ENCODE measurements around the gene NUB1. TPM values are rescaled to one million over a fixed set of nuclear protein-coding genes. Genes with fewer than 3 reads are reported as not detected.

The NUB1 gene
- polyA plus RNA-seq, 1 of the 3 experiments (the other 2 are of a cell fraction) = 54.0 TPM

- H3K79me2 ChIP-seq (ENCODE audit: insufficient read depth) = no peaks in the 10 kb centered on the region
- H3K4me1 ChIP-seq (ENCODE audit: control insufficient read depth in 1 of 2, insufficient read depth in 2 of 2, low read depth in 1 of 2, low read length in 1 of 2) = no peaks in the 10 kb centered on the region; a peak in 1 of 4 replicates
- TF ChIP-seq RAD21 (IDR thresholded peaks at IDR 0.05; ENCODE audit: low read length) = no peak
- no peak overlapping the region for H3K27ac ChIP-seq (ENCODE audit: low read depth in 2 of 2, low read length in 1 of 2)
- ChIA-PET POLR2A (no interaction called here), CTCF (interaction anchor here (1.1 to 10.5 kb wide), 31 partner anchors 11 to 444 kb away, joined by 3 to 237 read pairs (median 8); partner anchors contain the start of gene NUB1)
- H3K9ac ChIP-seq = no peak overlapping the region
- H3K36me3 ChIP-seq (replicated peaks in 1 of 2; ENCODE audit: control insufficient read depth in 1 of 2, insufficient read depth in 2 of 2, low read length in 1 of 2) = no peaks in the 10 kb centered on the region
- WGBS (ENCODE audit: low lambda C conversion rate) = 49% methylated on average over 6 of the region's 6 CpGs
- peaks cover 4% of the 10 kb centered on the region; the same call in 1 of the 2 replicates for H3K9me3 ChIP-seq
- H3K9me2 ChIP-seq = no peaks in the 10 kb centered on the region
- no peak overlapping the region for H3K4me3 ChIP-seq (ENCODE audit: low read depth in 2 of 2, low read length in 1 of 2)
- H3F3A ChIP-seq (replicated peaks; ENCODE audit: insufficient read depth) = peaks cover 3% of the 10 kb centered on the region
- DNase-seq = no peak
- H2AFZ ChIP-seq (ENCODE audit: low read depth) = no peak overlapping the region
- no peaks in the 10 kb centered on the region for H3K27me3 ChIP-seq (ENCODE audit: insufficient read depth)
- no peak overlapping the region for H3K4me2 ChIP-seq
- H4K20me1 ChIP-seq (ENCODE audit: insufficient read depth) = no peaks in the 10 kb centered on the region
Observed at GRCh38 chr7:151314401-151314800, 27.2 kb upstream of the NUB1 start.

GRCh38 chr7:151315038-151315655 lies 26.5 kb upstream of the NUB1 start:
- no peaks in the 10 kb centered on the region for H3K9me2 ChIP-seq
- H3F3A ChIP-seq (replicated peaks; ENCODE audit: insufficient read depth) = peaks cover under 1% of the 10 kb centered on the region
- WGBS (ENCODE audit: low lambda C conversion rate) = 47% methylated on average over 13 of the region's 13 CpGs
- H3K27me3 ChIP-seq (ENCODE audit: insufficient read depth) = no peaks in the 10 kb centered on the region
- H3K79me2 ChIP-seq (ENCODE audit: insufficient read depth) = no peaks in the 10 kb centered on the region
- ChIA-PET POLR2A (no interaction called here), CTCF (interaction anchor here (0.5 to 10.5 kb wide), 64 partner anchors 12 to 846 kb away, joined by 3 to 237 read pairs (median 5); partner anchors contain the start of genes ABCF2, NUB1 and WDR86)
- H3K36me3 ChIP-seq (replicated peaks in 1 of 2; ENCODE audit: control insufficient read depth in 1 of 2, insufficient read depth in 2 of 2, low read length in 1 of 2) = no peaks in the 10 kb centered on the region
- no peak overlapping the region for H3K9ac ChIP-seq
- H2AFZ ChIP-seq (ENCODE audit: low read depth) = no peak overlapping the region
- peaks cover 10% of the 10 kb centered on the region; the same call in 1 of the 2 replicates for H3K9me3 ChIP-seq
- H4K20me1 ChIP-seq (ENCODE audit: insufficient read depth) = no peaks in the 10 kb centered on the region
- no peaks in the 10 kb centered on the region for H3K4me1 ChIP-seq (ENCODE audit: control insufficient read depth in 1 of 2, insufficient read depth in 2 of 2, low read depth in 1 of 2, low read length in 1 of 2)
- TF ChIP-seq RAD21 (IDR thresholded peaks at IDR 0.05; ENCODE audit: low read length) (peak; percentile 90), CTCF (IDR thresholded peaks at IDR 0.05) (peak; percentile 97), IRF3 (IDR thresholded peaks at IDR 0.05; ENCODE audit: low read depth, low read length) (no peak), SMC3 (IDR thresholded peaks at IDR 0.05; ENCODE audit: low read depth, low read length) (peak; percentile 89)
- no peak overlapping the region for H3K4me3 ChIP-seq (ENCODE audit: low read depth in 2 of 2, low read length in 1 of 2)
- no peak overlapping the region for H3K4me2 ChIP-seq
- peak; percentile 90 for DNase-seq
- H3K27ac ChIP-seq (ENCODE audit: low read depth in 2 of 2, low read length in 1 of 2) = no peak overlapping the region

- Histone ChIP-seq H3K79me2 (ENCODE audit: insufficient read depth) (no peaks in the 10 kb centered on the region), H4K20me1 (ENCODE audit: insufficient read depth) (no peaks in the 10 kb centered on the region), H3K9ac (no peak overlapping the region), H3K27me3 (ENCODE audit: insufficient read depth) (no peaks in the 10 kb centered on the region), H3K9me2 (no peaks in the 10 kb centered on the region), H3K9me3 (0 out of 2 replicates have a peak, but pooled peaks cover 10% of the 10 kb centered on the region), H3K36me3 (replicated peaks in 1 of 2; ENCODE audit: control insufficient read depth in 1 of 2, insufficient read depth in 2 of 2, low read length in 1 of 2) (no peaks in the 10 kb centered on the region), H3K4me1 (ENCODE audit: control insufficient read depth in 1 of 2, insufficient read depth in 2 of 2, low read depth in 1 of 2, low read length in 1 of 2) (no peaks in the 10 kb centered on the region), H3K4me2 (no peak overlapping the region), H3K27ac (ENCODE audit: low read depth in 2 of 2, low read length in 1 of 2) (no peak overlapping the region), H3F3A (replicated peaks; ENCODE audit: insufficient read depth) (no peaks in the 10 kb centered on the region), H2AFZ (ENCODE audit: low read depth) (no peak overlapping the region), H3K4me3 (ENCODE audit: low read depth in 2 of 2, low read length in 1 of 2) (no peak overlapping the region)
- POLR2A ChIA-PET = no interaction called here
- DNase-seq = no peak
- CTCF ChIA-PET = interaction anchor here (0.9 to 10.5 kb wide), 15 partner anchors 13 to 465 kb away, joined by 3 to 237 read pairs (median 13); partner anchors contain the start of gene NUB1
- TF ChIP-seq CHD2 (IDR thresholded peaks at IDR 0.05; ENCODE audit: low read length, partially characterized antibody) (no peak), NRF1 (IDR thresholded peaks at IDR 0.05; ENCODE audit: low read depth, low read length) (no peak), IRF3 (IDR thresholded peaks at IDR 0.05; ENCODE audit: low read depth, low read length) (no peak), GABPA (IDR thresholded peaks at IDR 0.05; ENCODE audit: low read depth) (no peak), ZBTB33 (IDR thresholded peaks at IDR 0.05; ENCODE audit: borderline replicate concordance, low read depth) (no peak), RAD21 (IDR thresholded peaks at IDR 0.05; ENCODE audit: low read length) (no peak), EP300 (IDR thresholded peaks at IDR 0.05; ENCODE audit: borderline replicate concordance in 1 of 2, low read depth in 1 of 2, low read length in 1 of 2) (no peak), SIN3A (IDR thresholded peaks at IDR 0.05; ENCODE audit: borderline replicate concordance, low read depth, low read length) (no peak)
- TF ChIP-seq, protein P1, sequence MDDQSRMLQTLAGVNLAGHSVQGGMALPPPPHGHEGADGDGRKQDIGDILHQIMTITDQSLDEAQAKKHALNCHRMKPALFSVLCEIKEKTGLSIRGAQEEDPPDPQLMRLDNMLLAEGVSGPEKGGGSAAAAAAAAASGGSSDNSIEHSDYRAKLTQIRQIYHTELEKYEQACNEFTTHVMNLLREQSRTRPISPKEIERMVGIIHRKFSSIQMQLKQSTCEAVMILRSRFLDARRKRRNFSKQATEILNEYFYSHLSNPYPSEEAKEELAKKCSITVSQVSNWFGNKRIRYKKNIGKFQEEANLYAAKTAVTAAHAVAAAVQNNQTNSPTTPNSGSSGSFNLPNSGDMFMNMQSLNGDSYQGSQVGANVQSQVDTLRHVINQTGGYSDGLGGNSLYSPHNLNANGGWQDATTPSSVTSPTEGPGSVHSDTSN (IDR thresholded peaks at IDR 0.05) = no peak
- 55% methylated on average over 11 of the region's 11 CpGs for WGBS (ENCODE audit: low lambda C conversion rate)
Observed at GRCh38 chr7:151316896-151317295, 24.7 kb upstream of the NUB1 start.

Measured in SK-N-SH (cell line).